Suprapubic skin (tissue), 3 donors: ENCODE results near the gene TF.

Source experiments
- CTCF ChIP-seq, 2 donors: fragments of 200-600 bp in 1 of 2; fragments of 450-650 bp in 1 of 2; sonication (generic) in 1 of 2; IDR thresholded peaks; one replicate each; pipeline ENCODE4 v1.5.1; 2016 to 2019; ENCODE audit warnings: antibody characterized with exemption in 2 of 2, mild to moderate bottlenecking in 1 of 2, moderate library complexity in 1 of 2
- POLR2A ChIP-seq, 2 donors: fragments of 450-650 bp; IDR thresholded peaks; one replicate each; pipeline ENCODE4 v1.6.1; 2017; ENCODE audit warnings: antibody characterized with exemption in 2 of 2, mild to moderate bottlenecking in 2 of 2, moderate library complexity in 2 of 2

DNA sequence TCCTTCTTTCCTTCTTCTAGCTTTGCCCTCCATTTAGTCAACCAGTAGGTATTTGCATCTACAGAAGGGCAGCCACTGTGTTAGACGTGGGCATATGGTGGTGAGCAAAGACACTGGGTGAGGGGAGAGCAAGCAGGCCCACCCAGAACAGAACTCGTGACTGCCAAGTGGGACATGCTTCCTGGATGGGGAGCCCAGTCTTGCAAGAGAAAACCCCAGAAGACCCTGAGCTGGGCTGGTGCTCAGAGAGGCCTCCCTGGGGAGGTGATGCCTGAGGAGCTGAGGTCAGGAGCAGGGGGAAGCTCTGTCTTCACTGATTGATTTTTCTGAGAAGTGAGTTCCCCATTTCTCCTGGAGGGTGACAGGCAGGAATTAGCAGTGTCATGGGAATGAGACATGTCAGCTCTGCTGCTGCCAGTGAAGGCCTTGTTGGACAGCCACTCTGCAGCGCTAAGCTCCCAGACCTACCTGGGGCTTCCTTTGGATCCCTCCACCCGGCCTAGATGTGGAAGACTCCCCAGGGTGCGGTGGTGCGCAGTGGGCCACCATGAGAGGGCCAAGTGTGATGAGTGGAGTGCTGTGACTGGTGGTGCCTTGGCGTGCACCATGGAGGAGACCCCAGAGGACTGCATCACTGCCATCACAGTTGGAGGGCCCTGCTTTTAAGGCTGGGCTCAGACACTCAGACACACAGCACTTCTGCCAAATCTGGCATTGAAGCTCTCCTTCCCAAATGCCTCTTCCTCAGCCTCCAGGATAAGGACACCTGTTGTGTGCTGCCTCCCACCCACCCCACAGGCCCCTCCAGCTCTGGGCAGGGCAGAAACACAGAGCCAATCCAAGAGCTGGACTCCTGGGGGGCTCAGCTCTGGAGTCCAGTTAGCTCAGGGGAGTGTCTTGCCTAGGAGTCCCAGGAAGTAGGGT is 44.5 kb upstream of the TF start:
- TF ChIP-seq CTCF (IDR thresholded peaks at IDR 0.05) (no peak), POLR2A (IDR thresholded peaks at IDR 0.05) (no peak)
